Glomerular visceral epithelial cell (primary cell): ENCODE data around the gene FAM174B.

Experiments used
- DNase-seq: peaks from one replicate; pipeline ENCODE4 v3.0.0-alpha.2; 2016; ENCODE audit errors: extremely low spot score

Gene FAM174B

GRCh38 chr15:92664178-92664900 is 8.8 kb upstream of the FAM174B start:
- no peak for DNase-seq

GRCh38 chr15:92663250-92663951 is 7.8 kb upstream of the FAM174B start:
- DNase-seq: peak; percentile 13

DNA sequence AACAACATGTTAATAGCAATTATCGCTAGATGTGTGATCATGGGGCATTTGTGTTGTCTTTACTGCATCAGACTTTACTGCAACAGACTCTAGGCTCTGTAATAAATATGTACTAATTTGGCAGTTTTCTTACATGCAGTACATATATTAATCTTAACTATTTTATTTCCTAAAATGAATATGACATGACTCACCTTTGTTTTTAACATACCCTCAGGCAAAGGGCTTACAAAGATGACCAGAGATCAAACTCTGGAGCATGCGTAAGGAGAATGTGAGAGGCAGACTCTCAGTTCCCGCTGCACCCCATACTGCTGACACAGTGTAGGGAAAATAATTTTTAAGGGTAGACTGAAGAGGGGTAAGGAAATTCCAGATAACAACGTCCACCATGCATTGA is 7.2 kb upstream of the FAM174B start:
- DNase-seq: no peak

DNA sequence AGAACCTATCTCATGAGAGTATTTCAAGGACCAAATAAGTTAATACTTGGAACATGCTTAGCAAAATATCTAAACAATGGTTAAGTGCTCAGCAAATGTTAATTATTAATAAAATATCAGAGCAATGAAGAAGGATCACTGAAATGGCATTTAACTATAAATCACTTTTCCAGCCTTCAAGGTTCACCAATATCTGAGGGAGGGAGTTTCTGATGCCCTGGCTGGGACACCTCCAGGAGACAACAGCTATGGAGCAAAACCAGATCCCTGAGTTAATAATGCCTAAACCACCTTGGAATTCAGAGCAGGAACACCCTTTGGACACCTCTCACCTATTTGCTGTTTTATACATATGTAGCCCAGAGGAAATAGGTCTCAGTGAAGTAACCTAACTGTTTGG is 6.4 kb upstream of the FAM174B start:
- DNase-seq: no peak

- no peak for DNase-seq
Measured at GRCh38 chr15:92661069-92661468, 5.5 kb upstream of the FAM174B start.

- no peak for DNase-seq
Measured at GRCh38 chr15:92657486-92657885, 1.9 kb upstream of the FAM174B start.

- no peak for DNase-seq
Measured at GRCh38 chr15:92656089-92656488, 514 bp upstream of the FAM174B start.

DNA sequence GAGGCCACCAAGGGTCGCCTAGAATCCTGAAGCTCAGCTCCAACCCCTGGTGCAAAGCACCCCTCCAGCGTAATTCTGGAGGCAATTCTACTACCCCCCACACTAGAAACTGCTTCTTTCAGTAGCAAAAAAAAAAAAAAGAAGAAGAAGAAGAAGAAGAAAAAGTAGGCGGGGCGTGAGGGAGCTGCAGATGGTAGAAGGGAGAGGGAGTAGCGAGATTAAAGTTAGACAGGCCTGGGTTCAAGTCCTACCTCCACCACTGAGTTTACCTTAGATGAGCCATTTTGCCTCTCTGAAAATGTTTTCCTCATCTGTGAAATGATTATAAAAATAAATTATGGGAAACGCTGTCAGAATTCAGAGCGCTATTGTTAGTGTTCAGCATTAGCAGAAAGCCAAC is 913 bp downstream of the FAM174B start:
- DNase-seq: no peak

DNA sequence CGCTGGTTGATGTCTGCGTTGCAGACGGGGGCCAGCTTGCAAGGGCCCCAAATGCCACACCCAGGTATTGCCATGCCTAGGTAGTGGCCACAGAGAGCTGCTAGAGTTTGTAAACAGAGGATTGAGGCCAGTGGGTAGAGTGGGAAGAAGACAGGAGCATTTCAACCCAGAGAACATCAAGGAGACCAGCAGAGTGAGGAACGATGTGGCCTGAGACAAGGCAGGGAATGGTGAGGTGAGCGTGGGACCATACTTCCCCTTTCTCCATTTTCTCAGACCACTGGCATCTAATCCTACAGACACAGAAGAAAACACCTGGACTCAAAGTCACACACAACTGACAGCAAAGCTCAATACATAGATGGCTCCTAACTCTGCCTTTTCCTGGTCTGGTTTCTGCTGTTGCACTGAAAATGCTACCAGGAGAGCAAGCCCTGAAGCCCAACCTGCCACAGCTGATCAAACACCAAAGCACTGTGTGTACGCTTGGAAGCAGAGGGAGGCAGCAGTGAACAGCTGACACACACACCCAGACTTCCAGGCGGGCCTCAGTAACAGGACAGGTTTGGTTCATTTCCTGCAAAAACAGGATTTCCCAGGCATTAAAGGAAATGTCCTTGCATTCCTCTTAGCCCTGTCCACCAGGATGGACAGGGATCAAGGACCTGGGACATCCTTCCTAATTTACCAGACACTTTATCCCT is 1.6 kb downstream of the FAM174B start:
- no peak for DNase-seq

DNA sequence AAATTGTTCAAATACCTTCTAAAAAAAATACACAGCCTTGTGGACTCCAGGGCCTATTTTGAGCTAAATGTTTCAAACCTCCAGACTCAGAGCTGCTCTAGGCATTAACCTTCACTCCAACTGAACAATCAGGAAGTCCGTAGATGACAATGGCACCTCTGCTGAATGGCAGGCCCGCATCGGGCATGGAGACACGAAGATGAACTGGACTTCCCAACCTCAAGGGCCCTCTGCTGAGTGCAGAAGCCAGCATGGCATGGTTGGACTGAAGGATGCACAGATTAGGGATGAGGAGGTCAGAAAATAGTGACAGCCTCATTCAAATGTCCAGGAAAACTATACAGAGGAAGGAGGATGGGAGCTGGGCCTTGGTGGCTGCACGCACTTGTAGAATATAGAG is 2.2 kb downstream of the FAM174B start:
- no peak for DNase-seq

DNA sequence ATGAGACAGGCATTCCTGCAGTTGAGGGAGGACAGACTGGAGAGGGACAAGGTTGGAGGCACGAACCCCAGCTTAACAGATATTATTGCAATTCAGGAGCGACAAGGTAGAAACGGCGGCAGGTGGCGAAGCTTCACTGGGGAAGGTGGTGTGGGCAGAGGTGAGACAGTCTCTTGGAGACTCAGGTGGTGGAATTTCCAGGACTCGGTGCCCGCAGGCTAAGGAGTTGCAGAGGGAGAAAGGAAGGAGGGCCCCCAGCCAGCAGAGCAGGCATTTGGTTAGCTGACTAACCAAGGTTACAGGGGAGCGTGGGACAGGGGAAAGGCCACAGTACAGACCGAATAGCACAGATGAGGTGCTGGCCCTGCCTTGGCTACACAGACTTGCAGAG is 3.0 kb downstream of the FAM174B start:
- DNase-seq: no peak

DNA sequence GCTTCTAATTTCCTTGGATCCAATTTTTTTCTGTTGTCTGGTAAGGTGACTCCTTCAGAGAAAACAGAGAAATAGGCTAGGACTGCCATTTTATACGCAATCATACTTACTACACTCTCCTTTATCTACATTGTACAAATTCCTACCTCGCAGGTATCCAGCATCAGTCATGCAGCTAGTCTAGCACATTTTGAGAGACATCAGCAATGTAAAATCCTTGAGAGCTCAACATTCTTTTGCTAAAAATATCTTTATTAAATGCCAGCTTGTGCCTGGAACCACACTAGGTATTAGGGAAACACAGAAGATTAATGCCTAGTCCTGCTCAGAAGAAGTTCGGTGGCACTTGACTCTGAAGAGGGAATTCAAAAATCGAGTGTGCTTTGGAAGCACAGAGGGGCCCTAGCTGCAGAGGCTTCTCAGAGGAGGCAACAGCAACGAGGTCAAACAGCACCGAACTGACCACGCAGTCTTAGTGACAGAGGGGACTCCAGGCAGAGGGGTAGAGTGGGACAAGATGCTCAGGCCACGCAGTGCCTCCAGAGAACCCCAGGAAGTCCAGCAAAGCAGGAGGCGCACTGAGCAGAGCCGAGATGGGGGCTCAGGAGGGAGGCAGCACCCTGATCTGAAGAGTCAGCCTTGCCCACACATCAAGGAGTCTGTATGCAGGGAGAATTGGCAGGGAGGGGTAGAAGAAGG is 3.5 kb downstream of the FAM174B start:
- no peak for DNase-seq

- DNase-seq: no peak
Measured at GRCh38 chr15:92650966-92651365, 4.6 kb downstream of the FAM174B start.

DNA sequence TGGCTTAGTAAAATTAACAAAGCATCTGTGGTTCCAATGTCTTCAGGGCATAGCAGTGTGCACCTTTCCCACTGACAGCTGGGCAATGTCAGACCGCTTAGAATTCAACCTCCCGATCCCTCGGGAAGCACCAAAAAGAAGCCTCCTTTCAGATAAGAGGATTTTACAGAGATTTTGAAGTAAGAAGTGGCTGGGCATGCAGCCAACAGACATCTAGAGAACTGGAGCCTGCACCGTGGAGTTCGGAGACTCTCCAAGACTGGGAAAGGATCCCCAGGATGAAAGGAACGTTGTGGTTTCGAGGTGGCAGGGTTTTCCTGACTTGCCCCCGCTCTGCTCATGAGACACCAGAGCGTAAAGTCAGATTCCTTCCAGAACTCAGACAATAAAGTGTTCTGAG is 5.3 kb downstream of the FAM174B start:
- DNase-seq: peak; percentile 11

- DNase-seq: no peak
Measured at GRCh38 chr15:92648190-92648875, 7.2 kb downstream of the FAM174B start.

DNA sequence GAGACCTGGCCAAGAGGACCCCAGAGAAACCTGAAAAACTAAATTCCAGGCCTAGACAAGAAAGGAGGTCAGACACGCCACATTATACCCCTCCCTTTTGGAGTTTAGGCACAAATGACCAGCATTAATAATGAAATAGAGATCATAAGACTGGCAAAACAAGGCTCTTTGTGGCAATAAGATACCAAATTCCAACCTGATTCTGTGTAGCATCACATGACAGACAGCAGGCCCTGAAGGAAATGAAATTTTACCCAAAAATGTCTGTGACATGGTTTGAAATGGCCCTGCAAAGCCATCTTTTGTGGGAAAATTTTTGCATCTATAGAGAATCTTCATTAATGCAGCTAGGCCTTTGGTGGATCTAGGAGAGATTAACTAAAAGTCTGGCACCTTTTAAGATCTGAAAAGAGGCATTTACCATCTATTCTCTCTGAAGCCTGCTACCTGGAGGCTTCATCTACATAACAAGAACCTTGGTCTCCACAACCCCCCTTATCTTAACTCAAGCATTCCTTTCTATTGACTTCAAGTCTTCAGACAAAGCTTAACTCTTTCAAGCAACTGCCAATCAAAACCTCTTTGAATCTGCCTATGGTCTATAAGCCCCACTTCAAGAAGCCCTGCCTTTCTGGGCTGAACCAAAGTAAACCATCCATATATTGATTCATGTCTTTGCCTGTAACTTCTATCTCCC is 8.0 kb downstream of the FAM174B start:
- no peak for DNase-seq

- no peak for DNase-seq
Measured at GRCh38 chr15:92646216-92646615, 9.4 kb downstream of the FAM174B start.

DNA sequence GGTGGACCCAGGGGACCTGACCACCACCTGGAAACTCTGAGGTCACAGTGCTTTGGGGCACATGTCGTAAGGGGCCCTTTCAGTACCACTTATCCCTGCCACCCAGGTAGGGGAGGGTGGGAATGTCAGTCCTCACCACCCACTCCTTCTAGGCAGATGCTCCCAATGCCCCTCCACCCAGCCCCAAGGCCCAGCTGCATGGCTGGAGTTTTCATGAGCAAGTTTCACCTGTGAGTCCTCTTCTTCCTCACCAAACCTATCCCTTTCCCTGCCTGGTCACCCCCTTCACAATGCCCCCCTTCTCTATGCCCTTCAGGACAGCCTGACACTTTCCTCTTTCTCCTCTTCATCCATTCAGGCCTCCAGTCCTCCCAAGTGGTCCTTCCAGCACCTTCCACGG is 9.8 kb downstream of the FAM174B start:
- no peak for DNase-seq

DNA sequence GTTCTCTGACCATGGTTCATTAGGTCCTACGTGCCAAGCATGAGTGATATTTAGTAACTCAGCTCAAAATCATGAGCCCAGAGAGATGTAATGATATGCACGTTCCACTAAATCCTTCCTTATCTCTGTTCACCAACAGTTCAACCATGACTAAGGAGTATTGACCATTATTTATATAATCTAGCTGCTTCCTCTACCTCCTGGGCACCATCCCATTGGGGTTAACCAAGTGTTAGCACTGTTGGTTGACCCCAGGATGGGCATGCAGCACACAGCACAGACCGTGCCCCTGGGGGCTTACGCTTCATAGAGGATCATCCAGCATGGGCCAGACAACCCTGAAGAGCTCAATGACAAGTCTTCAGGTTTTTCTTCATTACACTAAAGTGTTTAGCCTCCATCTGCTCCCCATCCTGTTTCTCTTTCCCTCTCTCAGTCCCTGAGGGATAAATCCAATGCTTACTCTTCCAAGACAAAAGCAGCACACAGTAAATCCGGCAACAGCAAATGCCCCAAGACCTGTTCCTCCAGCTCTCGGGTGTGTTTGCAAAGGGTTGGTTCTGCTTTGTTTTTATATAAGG is 10.4 kb downstream of the FAM174B start:
- no peak for DNase-seq

DNA sequence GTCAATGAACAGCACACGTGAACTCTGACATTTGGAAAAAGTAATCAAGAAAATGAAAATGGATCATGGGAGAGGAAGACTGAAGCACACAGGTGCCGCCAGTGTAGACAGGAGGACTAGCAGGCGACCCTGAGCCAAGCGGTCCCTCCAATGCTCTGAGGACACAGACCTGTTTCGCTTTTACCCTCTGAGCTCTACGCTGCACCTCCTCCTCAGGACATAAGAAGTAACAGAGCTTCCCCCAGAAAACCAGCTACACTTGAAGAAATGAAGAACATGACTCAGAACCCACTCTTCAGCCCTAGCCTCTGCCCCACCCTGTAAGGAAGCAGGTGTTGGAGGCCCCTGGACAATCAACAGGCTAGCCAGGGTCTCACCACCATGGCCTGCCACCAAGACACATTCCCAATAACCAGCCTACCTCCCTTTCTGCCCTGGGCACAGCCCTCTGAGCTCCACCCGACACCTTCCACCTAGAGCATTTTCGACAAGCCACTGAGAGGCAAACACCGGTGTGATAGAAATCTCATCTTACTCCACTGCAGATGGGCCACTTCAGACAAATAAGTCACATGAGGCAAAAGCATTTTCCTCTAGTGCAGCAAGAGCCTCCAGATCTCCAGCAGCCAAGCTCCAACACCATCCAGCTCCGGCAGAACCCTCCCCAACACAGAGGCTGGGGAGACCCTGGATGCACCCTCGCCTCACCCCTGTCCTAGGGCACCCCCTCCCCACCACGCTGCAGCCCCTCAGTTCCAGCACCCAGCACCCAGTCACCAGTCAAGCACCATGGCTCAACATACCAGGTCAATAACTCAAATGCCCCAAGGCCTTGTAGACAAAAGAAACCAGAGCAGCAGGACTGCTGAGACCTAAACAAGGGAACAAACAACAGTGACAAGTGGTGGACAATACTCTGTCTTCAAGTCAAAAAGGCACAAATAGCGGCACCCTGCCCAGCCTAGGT is 11.4 kb downstream of the FAM174B start:
- no peak for DNase-seq
